Small intestine (tissue), 7 donors: ENCODE measurements around the gene CHRNB2. TPM values are rescaled to one million over a fixed set of nuclear protein-coding genes. Genes with fewer than 3 reads are reported as not detected.

Source experiments
- DNase-seq, 2 donors: peaks; one replicate each; pipeline versions ENCODE4 v3.0.0 to v3.0.0-alpha.2; 2013
- FAIRE-seq: peaks from 2 replicates; lab custom pipeline; 2012; peaks lifted over from hg19 to GRCh38; lab: Jason Lieb, UNC
- H3K27ac ChIP-seq, 3 donors: one replicate each; pipeline ENCODE4 v1.5.1; 2013; ENCODE audit warnings: low read length in 2 of 3, mild to moderate bottlenecking in 2 of 3, control low read depth in 1 of 3, inconsistent platforms in 1 of 3, low read depth in 1 of 3, moderate library complexity in 1 of 3
- H3K27me3 ChIP-seq, 3 donors: one replicate each; pipeline ENCODE4 v1.6.1; 2013; ENCODE audit warnings: low read length in 3 of 3, inconsistent platforms in 1 of 3; ENCODE audit not compliant: control insufficient read depth in 3 of 3, insufficient read depth in 3 of 3
- H3K36me3 ChIP-seq, 3 donors: one replicate each; pipeline ENCODE4 v1.6.1; 2013; ENCODE audit warnings: low read length in 3 of 3, inconsistent platforms in 1 of 3, low read depth in 1 of 3, mild to moderate bottlenecking in 1 of 3, moderate library complexity in 1 of 3; ENCODE audit not compliant: control insufficient read depth in 3 of 3, insufficient read depth in 2 of 3
- H3K4me1 ChIP-seq, 3 donors: one replicate each; pipeline ENCODE4 v1.6.1; 2013; ENCODE audit warnings: low read length in 2 of 3, inconsistent platforms in 1 of 3, low read depth in 1 of 3, mild to moderate bottlenecking in 1 of 3, moderate library complexity in 1 of 3; ENCODE audit not compliant: control insufficient read depth in 3 of 3, insufficient read depth in 2 of 3
- H3K4me3 ChIP-seq, 3 donors: one replicate each; pipeline ENCODE4 v1.5.1; 2013; ENCODE audit warnings: low read length in 3 of 3, control low read depth in 1 of 3, inconsistent platforms in 1 of 3, low read depth in 1 of 3, mild to moderate bottlenecking in 1 of 3, moderate library complexity in 1 of 3
- H3K9me3 ChIP-seq, 2 donors: one replicate each; pipeline ENCODE4 v1.6.1; 2013; ENCODE audit warnings: low read depth in 1 of 2, low read length in 1 of 2; ENCODE audit not compliant: control insufficient read depth in 2 of 2, insufficient read depth in 1 of 2
- WGBS, 3 donors: extraction: QIAGEN DNeasy Blood & Tissue Kit; methylation state at CpG; one replicate each; pipeline ENCODE4 v1.1.7; 2013; 5-methylcytosine and 5-hydroxymethylcytosine counted together
- polyA plus RNA-seq, 4 donors: library from polyadenylated mRNA; stranded (reverse) in 3 of 4; unstranded in 1 of 4; fragments of 200-250 nt in 3 of 4; fragments of 120-200 nt in 1 of 4; gene quantifications; one replicate each; pipeline versions ENCODE4 v1.2.1 to v1.2.3, GENCODE V29; 2013
- donor health status: healthy with polysubstance abuse.
- donor health status: control.
- donor health status: control.
- donor health status: Bipolar disorder and iron deficiency.
- donor health status: healthy.

Gene CHRNB2
- polyA plus RNA-seq, 4 donors = 0.75 to 0.95 TPM; not detected in 2

GRCh38 chr1:154591206-154591605 lies 23.6 kb downstream of the CHRNB2 start:
- FAIRE-seq = no peak
- H3K4me3 ChIP-seq = no peak overlapping the region
- 94 to 95% (median 95%) methylated on average over 7 of the region's 7 CpGs for WGBS, 3 donors
- no peaks in the 10 kb centered on the region for H3K27me3 ChIP-seq
- no peaks in the 10 kb centered on the region for H3K9me3 ChIP-seq
- H3K36me3 ChIP-seq = peaks cover 48 to 74% (median 53%) of the 10 kb centered on the region in 3 donors
- no peak for DNase-seq
- no peak overlapping the region for H3K27ac ChIP-seq
- H3K4me1 ChIP-seq = no peaks in the 10 kb centered on the region

GRCh38 chr1:154593390-154593789 lies 25.8 kb downstream of the CHRNB2 start:
- Histone ChIP-seq H3K4me3 (no peak overlapping the region), H3K27me3 (no peaks in the 10 kb centered on the region), H3K9me3 (no peaks in the 10 kb centered on the region), H3K4me1 (no peaks in the 10 kb centered on the region), H3K27ac (no peak overlapping the region), H3K36me3 (peaks cover 51 to 76% (median 53%) of the 10 kb centered on the region in 3 donors)
- FAIRE-seq = no peak
- no peak for DNase-seq

DNA sequence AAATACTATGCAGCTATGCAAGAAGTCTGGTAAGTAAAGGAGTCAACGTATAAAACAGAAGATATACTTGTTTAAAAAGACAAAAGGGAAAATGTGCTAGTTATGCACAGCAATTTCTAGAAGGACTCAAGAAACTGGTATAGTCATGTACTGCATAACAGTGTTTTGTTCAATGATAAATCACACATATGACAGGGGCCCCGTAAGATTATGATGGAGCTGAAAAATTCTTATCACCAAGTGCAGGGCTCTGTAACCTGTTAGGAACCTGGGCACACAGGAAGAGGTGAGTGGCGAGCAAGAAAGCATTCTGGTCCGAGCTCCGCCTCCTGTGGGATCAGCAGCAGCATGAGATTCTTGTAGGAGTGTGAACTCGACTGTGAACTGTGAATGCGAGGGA lies 27.2 kb downstream of the CHRNB2 start:
- 86 to 87% (median 87%) methylated on average over 7 of the region's 7 CpGs for WGBS, 3 donors
- peaks cover 46 to 70% (median 46%) of the 10 kb centered on the region in 3 donors for H3K36me3 ChIP-seq
- H3K4me1 ChIP-seq = no peaks in the 10 kb centered on the region
- no peak for DNase-seq
- H3K4me3 ChIP-seq = no peak overlapping the region
- no peak for FAIRE-seq
- H3K27ac ChIP-seq = no peak overlapping the region
- no peaks in the 10 kb centered on the region for H3K9me3 ChIP-seq
- H3K27me3 ChIP-seq = no peaks in the 10 kb centered on the region

GRCh38 chr1:154595621-154596020 lies 28.0 kb downstream of the CHRNB2 start:
- Histone ChIP-seq H3K9me3 (no peaks in the 10 kb centered on the region), H3K4me1 (no peaks in the 10 kb centered on the region), H3K27me3 (no peaks in the 10 kb centered on the region), H3K4me3 (no peak overlapping the region), H3K36me3 (peaks cover 39 to 68% (median 41%) of the 10 kb centered on the region in 3 donors), H3K27ac (no peak overlapping the region)
- FAIRE-seq = no peak
- WGBS, 3 donors = 88 to 91% (median 88%) methylated on average over 1 of the region's 1 CpG
- no peak for DNase-seq

DNA sequence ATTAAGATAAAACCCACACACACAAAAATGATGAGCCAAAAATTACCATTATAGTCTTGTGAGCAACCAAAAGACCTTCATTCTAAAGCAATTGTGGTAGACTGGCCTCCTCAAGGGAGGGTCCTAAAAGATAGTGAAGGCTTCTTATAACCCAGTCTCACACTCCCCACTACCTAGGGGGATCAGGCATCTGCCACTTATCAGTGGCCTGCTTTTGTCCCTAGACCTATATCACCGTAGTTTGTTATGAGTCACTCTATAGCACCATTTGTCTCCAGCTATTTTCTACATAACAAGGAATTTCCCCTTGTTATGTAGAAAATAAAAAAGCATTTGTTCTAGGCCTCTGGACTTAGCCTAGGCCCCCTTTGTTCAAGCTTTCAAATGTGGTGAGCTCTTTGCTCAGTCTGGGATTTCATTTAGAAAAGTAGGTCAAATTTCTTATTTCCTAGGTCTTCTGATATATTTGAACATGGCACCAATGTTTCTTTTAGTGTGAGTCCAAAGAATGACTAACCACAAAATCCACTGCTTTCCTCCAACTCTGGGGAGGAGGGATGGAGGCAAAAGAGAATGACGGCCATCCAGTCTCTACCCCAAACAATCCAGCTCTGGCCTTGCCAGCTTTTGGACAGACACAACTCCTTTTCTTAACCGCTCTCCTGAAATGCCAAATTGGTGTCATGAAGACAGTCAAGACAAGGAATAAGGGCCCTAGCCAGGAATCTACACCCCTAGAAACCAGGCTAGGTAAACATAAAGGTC lies 31.5 kb downstream of the CHRNB2 start:
- Histone ChIP-seq H3K4me3 (no peak overlapping the region), H3K9me3 (no peaks in the 10 kb centered on the region), H3K4me1 (peaks cover 0 to 2% (median 0%) of the 10 kb centered on the region in 3 donors), H3K36me3 (peaks cover 26 to 73% (median 43%) of the 10 kb centered on the region in 3 donors), H3K27ac (no peak overlapping the region), H3K27me3 (no peaks in the 10 kb centered on the region)
- 67 to 77% (median 72%) methylated on average over 3 of the region's 3 CpGs for WGBS, 3 donors
- DNase-seq = no peak
- FAIRE-seq = no peak

DNA sequence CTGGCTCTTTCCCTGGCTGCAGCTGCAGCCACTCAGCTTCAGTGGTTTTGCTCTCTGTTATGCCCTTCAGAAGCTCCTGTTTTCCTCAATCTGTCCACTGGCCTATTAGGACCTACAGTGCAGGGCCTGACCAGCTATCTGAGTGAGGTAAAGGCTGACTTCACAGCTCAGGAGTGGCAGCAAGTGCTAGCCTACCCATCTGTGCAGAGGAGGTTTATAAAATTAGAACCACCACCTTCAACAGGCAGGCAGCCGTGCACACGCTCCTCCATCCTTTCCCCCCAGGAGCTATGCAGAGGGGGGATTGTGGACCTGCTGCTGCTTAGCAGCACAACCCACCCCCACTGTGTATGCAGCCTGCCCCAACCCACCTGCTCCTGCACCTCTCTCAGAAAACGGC lies 32.1 kb downstream of the CHRNB2 start:
- FAIRE-seq = no peak
- Histone ChIP-seq H3K27ac (no peak overlapping the region), H3K4me3 (no peak overlapping the region), H3K27me3 (no peaks in the 10 kb centered on the region), H3K4me1 (peaks cover 0 to 2% (median 0%) of the 10 kb centered on the region in 3 donors), H3K36me3 (peaks cover 26 to 73% (median 39%) of the 10 kb centered on the region in 3 donors), H3K9me3 (no peaks in the 10 kb centered on the region)
- WGBS, 3 donors = 62 to 82% (median 80%) methylated on average over 3 of the region's 3 CpGs
- no peak for DNase-seq

DNA sequence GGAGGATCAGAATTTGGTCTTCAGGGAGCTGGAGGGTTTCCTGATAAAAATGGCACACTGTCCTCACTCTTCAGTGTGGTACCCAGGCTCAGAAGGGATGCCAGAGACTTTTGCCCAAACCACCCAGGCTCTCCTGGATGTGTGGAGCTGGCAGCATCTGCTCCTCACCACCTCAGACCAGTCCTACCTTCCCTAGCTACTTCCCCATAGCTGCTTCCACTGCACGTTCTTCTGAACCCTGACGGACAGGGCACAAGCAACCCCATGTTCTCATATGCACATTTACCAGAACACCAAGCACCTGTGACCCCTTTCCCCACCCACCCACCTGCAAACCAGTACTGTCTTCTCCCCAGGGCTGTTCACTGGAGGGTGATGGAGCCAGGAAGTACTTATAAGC lies 35.7 kb downstream of the CHRNB2 start:
- H3K9me3 ChIP-seq = no peaks in the 10 kb centered on the region
- FAIRE-seq (no peak), DNase-seq (no peak)
- peaks cover 7 to 44% (median 16%) of the 10 kb centered on the region in 3 donors for H3K36me3 ChIP-seq
- WGBS, 3 donors = 42 to 55% (median 42%) methylated on average over 2 of the region's 2 CpGs
- no peak overlapping the region for H3K4me3 ChIP-seq
- H3K27ac ChIP-seq = no peak overlapping the region
- no peaks in the 10 kb centered on the region for H3K27me3 ChIP-seq
- H3K4me1 ChIP-seq = peaks cover 0 to 14% (median 2%) of the 10 kb centered on the region in 3 donors

DNA sequence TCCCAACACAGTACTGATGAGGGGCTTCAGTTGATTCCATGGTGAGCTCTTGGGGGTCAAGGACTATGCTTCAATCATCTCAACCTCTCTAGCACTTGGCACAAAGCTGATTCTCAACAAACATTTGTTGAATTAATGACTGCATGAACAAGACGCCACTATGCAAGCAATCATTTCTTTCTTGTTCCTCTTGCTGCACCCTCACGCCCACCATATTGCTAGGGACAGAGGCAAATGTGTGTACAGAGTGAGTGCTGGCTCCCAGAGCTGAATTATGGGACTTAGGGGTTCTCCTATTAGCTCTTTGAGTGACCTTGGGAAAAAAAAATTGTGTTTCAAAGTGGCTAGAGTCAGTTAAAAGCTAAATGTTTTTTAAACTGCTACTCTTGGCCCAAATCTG lies 38.0 kb downstream of the CHRNB2 start:
- H3K27ac ChIP-seq = no peak overlapping the region
- DNase-seq (no peak), FAIRE-seq (no peak)
- no peaks in the 10 kb centered on the region for H3K9me3 ChIP-seq
- H3K27me3 ChIP-seq = no peaks in the 10 kb centered on the region
- peaks cover 2 to 22% (median 13%) of the 10 kb centered on the region in 3 donors for H3K4me1 ChIP-seq
- 58 to 73% (median 62%) methylated on average over 2 of the region's 2 CpGs for WGBS, 3 donors
- peaks cover 0 to 31% (median 8%) of the 10 kb centered on the region in 3 donors for H3K36me3 ChIP-seq
- H3K4me3 ChIP-seq = no peak overlapping the region
